ENCODE measurements around the gene MXRA8.

GRCh38 chr1:1328254-1328653 is 30.1 kb downstream of the MXRA8 start:
- TF ChIP-seq, protein P1, sequence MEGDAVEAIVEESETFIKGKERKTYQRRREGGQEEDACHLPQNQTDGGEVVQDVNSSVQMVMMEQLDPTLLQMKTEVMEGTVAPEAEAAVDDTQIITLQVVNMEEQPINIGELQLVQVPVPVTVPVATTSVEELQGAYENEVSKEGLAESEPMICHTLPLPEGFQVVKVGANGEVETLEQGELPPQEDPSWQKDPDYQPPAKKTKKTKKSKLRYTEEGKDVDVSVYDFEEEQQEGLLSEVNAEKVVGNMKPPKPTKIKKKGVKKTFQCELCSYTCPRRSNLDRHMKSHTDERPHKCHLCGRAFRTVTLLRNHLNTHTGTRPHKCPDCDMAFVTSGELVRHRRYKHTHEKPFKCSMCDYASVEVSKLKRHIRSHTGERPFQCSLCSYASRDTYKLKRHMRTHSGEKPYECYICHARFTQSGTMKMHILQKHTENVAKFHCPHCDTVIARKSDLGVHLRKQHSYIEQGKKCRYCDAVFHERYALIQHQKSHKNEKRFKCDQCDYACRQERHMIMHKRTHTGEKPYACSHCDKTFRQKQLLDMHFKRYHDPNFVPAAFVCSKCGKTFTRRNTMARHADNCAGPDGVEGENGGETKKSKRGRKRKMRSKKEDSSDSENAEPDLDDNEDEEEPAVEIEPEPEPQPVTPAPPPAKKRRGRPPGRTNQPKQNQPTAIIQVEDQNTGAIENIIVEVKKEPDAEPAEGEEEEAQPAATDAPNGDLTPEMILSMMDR (IDR thresholded peaks at IDR 0.05) = no peak
- TF ChIP-seq POLR2A (IDR thresholded peaks at IDR 0.05) = no peak
